GM19043 (cell line): ENCODE measurements around the gene C1QTNF1.

Experiments used
- ATAC-seq: cut with Tn5 transposase; IDR thresholded peaks from one replicate; pipeline ENCODE4 v1.9.1; 2021; ENCODE audit warnings: low read depth; ENCODE audit not compliant: unreplicated experiment

The C1QTNF1 gene, protein sequence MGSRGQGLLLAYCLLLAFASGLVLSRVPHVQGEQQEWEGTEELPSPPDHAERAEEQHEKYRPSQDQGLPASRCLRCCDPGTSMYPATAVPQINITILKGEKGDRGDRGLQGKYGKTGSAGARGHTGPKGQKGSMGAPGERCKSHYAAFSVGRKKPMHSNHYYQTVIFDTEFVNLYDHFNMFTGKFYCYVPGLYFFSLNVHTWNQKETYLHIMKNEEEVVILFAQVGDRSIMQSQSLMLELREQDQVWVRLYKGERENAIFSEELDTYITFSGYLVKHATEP

DNA sequence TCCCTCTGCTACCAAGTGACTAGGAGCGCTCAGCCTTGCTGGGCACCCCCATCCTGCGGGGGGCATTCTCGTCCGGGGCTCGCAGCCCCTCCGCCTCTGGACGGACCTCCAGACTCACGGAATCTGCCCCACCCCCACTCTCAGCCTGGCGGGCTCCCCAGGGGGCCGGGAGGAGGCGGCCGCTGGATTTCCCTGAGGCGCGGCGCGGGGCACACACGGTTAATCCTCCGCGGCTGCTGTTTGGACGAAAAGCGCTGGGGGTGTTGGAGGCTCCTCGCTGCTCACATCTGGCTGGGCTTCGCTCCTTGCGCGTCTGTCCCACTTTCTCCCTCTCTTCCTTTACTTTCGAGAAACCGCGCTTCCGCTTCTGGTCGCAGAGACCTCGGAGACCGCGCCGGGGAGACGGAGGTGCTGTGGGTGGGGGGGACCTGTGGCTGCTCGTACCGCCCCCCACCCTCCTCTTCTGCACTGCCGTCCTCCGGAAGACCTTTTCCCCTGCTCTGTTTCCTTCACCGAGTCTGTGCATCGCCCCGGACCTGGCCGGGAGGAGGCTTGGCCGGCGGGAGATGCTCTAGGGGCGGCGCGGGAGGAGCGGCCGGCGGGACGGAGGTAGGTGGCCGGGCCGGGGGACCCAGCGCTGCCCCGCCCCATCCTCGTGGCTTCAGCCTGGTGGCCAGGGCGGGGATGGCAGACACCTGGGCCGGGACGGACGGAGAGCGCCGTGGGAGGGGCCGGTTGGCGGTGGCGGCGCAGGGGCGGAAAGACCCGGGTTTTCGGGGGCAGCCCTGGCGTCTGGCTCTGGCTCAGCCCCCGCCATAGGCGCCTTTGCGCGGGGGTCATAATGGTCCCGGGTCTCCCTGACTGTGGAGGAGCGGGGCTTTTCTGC is at the start of gene C1QTNF1:
Gene C1QTNF1 (plus strand): TSS at position 284 of the 886 bp plus-strand sequence. CDS start 19,800 bp downstream, outside the sequence.
- no peak for ATAC-seq

GRCh38 chr17:78974635-78975591 is 49.1 kb upstream of the C1QTNF1 start:
- no peak for ATAC-seq

DNA sequence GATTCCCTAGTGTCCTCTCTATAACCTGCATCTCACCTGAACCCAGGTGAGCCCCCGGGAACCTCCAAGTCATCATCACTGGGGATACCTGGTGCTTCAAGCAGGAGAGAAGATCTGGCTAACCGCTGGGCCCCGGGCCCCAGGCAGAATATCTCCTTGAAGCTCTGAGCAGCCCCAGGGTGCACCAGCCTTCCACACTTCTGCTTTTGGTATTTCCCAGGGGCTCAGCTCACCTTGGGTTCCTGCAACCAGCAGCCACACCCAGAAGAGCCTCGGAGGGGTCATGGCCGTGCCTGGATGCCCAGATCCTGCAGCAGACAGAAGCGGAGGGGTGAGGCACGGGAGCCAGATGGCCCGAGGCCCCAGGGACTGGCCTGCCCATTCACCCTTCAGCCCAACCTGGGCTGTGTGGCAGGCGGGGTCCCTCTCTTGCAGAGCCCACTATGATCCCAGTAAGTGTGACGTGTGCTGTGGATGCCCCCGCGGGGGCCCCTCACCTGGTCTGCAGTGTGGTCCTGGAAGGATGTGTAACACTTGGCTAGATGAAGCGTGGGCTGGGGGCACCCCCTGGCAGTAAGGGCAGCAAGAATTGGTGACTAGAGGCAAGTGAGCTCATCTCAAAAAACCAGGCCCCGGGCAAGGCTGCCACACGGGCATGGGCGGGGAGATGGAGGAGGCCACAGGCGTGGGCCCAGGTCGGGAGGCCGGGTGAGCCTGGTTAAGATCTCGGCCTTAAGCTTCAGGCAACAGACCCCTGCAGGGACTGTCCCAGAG is 46.9 kb upstream of the C1QTNF1 start:
- no peak for ATAC-seq

GRCh38 chr17:78977681-78977943 is 46.4 kb upstream of the C1QTNF1 start:
- no peak for ATAC-seq

- ATAC-seq = no peak
Observed at GRCh38 chr17:78977997-78978973, 45.7 kb upstream of the C1QTNF1 start.

GRCh38 chr17:78979780-78980623 is 44.0 kb upstream of the C1QTNF1 start, which contains the start of gene LGALS3BP:
Gene LGALS3BP, minus strand, starts transcription at chr17:78979923. Its CDS starts 2,732 bp downstream, at chr17:78977191.
- ATAC-seq = no peak

DNA sequence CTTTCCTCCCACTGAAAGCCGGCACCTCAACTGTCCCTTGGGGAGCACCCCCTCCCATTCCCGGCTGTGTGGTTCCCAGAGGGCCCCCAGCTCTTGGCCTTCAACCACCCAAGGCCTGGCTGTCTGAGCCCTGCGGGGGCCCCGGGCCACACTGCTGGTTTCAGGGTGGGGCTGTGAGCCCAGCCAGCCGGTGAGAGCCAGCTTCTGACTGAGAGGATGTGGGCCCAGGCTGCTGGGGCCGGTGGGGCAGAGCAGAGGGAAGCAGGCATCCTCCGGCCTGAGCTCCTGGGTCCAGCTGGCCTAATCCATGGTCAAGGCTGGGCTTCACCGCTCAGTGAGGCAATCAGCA is 43.4 kb upstream of the C1QTNF1 start:
- no peak for ATAC-seq

DNA sequence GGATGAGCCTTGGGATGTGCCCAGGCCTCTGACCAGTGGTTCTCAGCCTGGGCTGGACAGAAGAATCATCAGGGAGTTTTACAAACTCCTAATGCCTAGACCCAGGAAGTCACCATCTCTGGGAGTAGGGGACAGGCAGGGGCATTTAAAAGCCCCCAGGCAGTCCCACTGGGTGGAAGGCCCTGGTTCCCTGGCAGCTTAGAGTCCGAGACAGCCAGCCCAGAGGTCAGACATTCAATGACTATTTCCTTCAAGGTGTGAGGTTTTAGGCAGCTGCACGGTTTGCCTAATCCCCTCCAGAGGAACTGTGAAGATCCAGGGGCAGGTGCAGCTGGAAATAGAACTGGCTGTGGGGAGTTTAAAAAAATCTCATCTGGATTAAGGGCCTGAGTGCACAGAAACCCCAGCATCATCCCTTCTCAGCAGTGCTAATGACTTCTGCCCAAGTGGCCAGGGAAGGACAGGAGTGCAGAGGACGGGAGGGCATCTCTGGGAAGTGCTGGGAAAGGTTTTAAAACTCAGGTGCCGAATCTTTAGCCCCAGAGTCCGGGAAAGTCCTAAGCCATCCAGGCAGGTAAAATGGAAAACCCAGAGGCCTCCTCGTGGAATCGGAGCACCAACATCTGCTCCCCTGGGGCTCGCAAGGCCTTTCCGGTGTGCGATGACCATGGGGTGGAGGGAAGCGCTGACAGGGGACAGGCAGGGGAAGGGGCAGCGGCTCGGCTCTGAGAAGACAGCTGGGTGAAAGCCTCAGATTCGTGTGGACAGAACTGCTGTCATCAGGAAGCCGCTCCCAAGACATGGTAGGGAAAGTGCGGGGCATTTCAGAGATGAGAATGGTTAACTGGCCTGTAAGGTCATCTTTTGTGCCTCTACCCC is 42.7 kb upstream of the C1QTNF1 start:
- ATAC-seq = no peak

- no peak for ATAC-seq
Observed at GRCh38 chr17:78985395-78985794, 38.6 kb upstream of the C1QTNF1 start.

- ATAC-seq = no peak
Observed at GRCh38 chr17:78986048-78986648, 37.8 kb upstream of the C1QTNF1 start.

DNA sequence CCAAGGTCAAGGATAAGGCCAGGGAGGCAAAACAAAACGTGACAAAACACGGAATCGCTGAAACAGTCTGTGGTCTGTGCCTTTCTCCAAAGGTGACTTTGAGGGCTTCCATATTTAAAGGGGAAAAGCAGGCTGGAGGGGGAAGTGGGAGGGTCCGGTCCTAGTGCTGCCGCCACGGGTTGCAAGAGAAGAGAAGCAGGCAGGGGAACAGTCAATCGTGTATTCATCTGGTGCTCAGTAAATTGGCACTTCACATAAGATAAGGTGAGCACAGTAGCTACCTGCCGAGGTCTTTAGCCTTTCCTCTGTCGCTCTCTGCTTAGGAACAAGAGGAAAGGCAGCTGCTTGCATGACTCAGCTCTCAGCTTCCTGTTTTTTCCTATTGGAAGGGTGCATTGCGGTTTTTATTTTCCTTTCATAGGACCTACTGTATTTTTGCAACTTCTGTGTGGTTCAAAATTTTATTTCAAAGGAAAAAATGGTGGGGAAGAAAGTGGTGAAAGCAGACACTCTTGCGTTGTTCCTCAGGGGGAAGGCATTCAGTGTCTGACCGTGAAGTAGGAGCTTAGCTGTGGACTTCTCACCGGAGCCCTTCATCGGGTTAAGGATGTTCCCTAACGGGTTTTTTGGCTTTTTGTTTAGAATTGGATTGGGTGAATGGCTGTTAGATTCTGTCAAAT is 37.2 kb upstream of the C1QTNF1 start:
- no peak for ATAC-seq

- no peak for ATAC-seq
Observed at GRCh38 chr17:78988152-78988551, 35.8 kb upstream of the C1QTNF1 start.

GRCh38 chr17:78990349-78991016 is 33.5 kb upstream of the C1QTNF1 start:
- ATAC-seq = no peak

- no peak for ATAC-seq
Observed at GRCh38 chr17:78991017-78991738, 32.8 kb upstream of the C1QTNF1 start.

DNA sequence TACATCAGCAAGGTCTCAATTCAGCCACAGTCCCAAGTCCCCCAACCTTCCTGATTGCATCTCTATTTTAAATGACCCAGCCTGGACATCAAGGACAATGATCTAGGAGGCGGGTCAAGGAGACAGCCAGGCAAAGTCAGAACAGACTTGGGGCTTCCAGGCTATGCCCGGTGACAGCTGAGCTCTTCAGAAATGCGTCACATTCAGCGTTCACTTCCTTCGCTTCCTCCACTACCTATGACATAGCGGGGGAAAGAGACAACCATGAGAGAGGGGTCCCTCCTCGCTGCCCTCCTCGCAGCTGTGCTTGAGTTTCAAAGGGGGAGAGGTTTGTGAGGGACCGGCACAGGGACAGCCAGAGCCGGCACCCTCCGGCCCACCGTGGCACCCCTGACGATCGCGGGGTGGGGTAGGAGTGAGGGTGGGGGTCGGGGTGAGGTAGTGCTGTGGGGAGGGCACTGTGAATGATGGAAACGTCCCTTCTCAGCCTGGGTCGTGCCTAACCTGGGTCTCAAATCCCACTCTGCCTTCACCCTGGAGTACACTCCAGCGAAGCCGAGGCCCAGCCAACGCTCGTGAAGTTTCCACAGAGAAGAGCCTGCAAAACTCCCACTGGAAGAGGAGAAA is 31.9 kb upstream of the C1QTNF1 start:
- no peak for ATAC-seq
